PC-9 (cell line): ENCODE results near the gene CNIH3. TPM values are rescaled to one million over a fixed set of nuclear protein-coding genes. Genes with fewer than 3 reads are reported as not detected.

Source experiments
- BruUV-seq: library from RNA; stranded (reverse); fragments of 400-500 nt; replicated peaks from 2 replicates; lab custom pipeline; 2021; lab: Mats Ljungman, UMichigan
- CTCF ChIA-PET: fragments of 300-600 bp; sonication (Branson Sonifier 250); formaldehyde crosslinking; loops from one replicate; lab custom pipeline; 2022; ENCODE audit warnings: antibody characterized with exemption; lab: Charles Lee
- POLR2A ChIA-PET: fragments of 300-600 bp; sonication (Branson Sonifier 250); formaldehyde crosslinking; loops from one replicate; lab custom pipeline; 2022; ENCODE audit warnings: antibody characterized with exemption; ENCODE audit not compliant: unreplicated experiment; lab: Charles Lee
- DNase-seq, 2 experiments: peaks; one replicate each; pipeline versions ENCODE4 v3.0.0 to v3.0.0-alpha.2; 2015 to 2022; ENCODE audit warnings: mixed read lengths in 1 of 2
- H2AFZ ChIP-seq: fragments of 200-600 bp; sonication (generic); 2 replicates; pipeline ENCODE4 v1.8.1; 2017; ENCODE audit warnings: antibody characterized with exemption
- H3F3A ChIP-seq: fragments of 200-600 bp; sonication (generic); 2 replicates; pipeline ENCODE4 v1.8.1; 2017; ENCODE audit warnings: antibody characterized with exemption, mild to moderate bottlenecking, low read depth; ENCODE audit not compliant: insufficient read depth
- H3K27ac ChIP-seq: fragments of 200-600 bp; sonication (generic); 2 replicates; pipeline ENCODE4 v1.6.1; 2016; ENCODE audit warnings: mixed run types
- H3K27me3 ChIP-seq: fragments of 200-600 bp; sonication (generic); 2 replicates; pipeline ENCODE4 v1.6.1; 2016; ENCODE audit warnings: low read depth, mixed run types; ENCODE audit not compliant: insufficient read depth
- H3K36me3 ChIP-seq: fragments of 200-600 bp; sonication (generic); 2 replicates; pipeline ENCODE4 v1.6.1; 2016; ENCODE audit warnings: low read depth, mixed run types
- H3K4me1 ChIP-seq: fragments of 200-600 bp; sonication (generic); replicated peaks from 2 replicates; pipeline ENCODE4 v1.6.1; 2016; ENCODE audit warnings: mixed run types; ENCODE audit not compliant: insufficient read depth
- H3K4me2 ChIP-seq: fragments of 200-600 bp; sonication (generic); 2 replicates; pipeline ENCODE4 v1.6.1; 2017; ENCODE audit warnings: mixed run types
- H3K4me3 ChIP-seq: fragments of 200-600 bp; sonication (generic); 2 replicates; pipeline ENCODE4 v1.6.1; 2016; ENCODE audit warnings: mixed run types
- H3K79me2 ChIP-seq: fragments of 200-600 bp; sonication (generic); 2 replicates; pipeline ENCODE4 v1.6.1; 2017; ENCODE audit warnings: low read depth, mixed run types
- H3K9me2 ChIP-seq: fragments of 200-600 bp; sonication (generic); 2 replicates; pipeline ENCODE4 v1.8.1; 2017; ENCODE audit warnings: mild to moderate bottlenecking; ENCODE audit not compliant: insufficient read depth
- H3K9me3 ChIP-seq: fragments of 200-600 bp; sonication (generic); 2 replicates; pipeline ENCODE4 v1.8.1; 2016; ENCODE audit warnings: low read depth; ENCODE audit not compliant: insufficient read depth
- H4K20me1 ChIP-seq: fragments of 200-600 bp; sonication (generic); 2 replicates; pipeline ENCODE4 v1.8.1; 2017; ENCODE audit not compliant: insufficient read depth
- EZH2 ChIP-seq: fragments of 200-600 bp; sonication (generic); IDR thresholded peaks from 2 replicates; pipeline ENCODE4 v1.8.0; 2017; ENCODE audit warnings: antibody characterized with exemption, low read depth
- intact Hi-C: fragments of 100-400 bp; cut with micrococcal nuclease; formaldehyde crosslinking; loops from one replicate; pipeline ENCODE4 v1.10.0; 2022; ENCODE audit not compliant: unreplicated experiment
- total RNA-seq: library from RNA; stranded (reverse); gene quantifications from 2 replicates; pipeline ENCODE4 v1.2.3, GENCODE V29; 2021
- TF ChIP-seq, protein P1 (sequence below): fragments of 200-600 bp; sonication (generic); conservative IDR thresholded peaks from 2 replicates; pipeline ENCODE4 v1.6.1; 2017; ENCODE audit warnings: mixed run types, antibody characterized with exemption, mild to moderate bottlenecking, moderate library complexity

The CNIH3 gene
- total RNA-seq, 1 experiment from 2014 or later, result 8.4 TPM

DNA sequence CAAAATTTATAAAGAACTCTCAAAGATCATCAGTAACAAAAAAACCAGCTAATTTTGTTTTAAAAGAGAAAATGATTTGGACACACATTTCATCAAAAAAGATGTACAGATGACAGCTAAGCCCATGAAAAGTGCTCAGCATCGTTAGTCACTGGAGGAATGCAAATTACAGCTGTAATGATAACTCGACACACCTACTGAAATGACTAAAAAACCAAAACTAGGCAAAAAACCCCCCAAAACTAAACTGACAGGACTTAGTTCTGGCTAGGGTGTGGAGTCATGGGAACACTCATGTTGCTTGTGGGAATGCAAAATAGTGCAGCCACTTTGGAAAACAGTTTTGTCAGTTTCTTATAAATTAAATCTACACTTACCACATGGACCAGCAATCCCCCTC lies 59.5 kb downstream of the CNIH3 start:
- no peaks in the 10 kb centered on the region for H3K36me3 ChIP-seq
- no peak overlapping the region for H3K27ac ChIP-seq
- H3K4me1 ChIP-seq, result no peaks in the 10 kb centered on the region
- H2AFZ ChIP-seq, result no peak overlapping the region
- no peaks in the 10 kb centered on the region for H3K9me3 ChIP-seq
- no TSS peak for BruUV-seq
- no peak for DNase-seq
- ChIA-PET POLR2A (no interaction called here), CTCF (no interaction called here)
- no peaks in the 10 kb centered on the region for H3F3A ChIP-seq
- H3K79me2 ChIP-seq, result no peaks in the 10 kb centered on the region
- TF ChIP-seq, protein P1, sequence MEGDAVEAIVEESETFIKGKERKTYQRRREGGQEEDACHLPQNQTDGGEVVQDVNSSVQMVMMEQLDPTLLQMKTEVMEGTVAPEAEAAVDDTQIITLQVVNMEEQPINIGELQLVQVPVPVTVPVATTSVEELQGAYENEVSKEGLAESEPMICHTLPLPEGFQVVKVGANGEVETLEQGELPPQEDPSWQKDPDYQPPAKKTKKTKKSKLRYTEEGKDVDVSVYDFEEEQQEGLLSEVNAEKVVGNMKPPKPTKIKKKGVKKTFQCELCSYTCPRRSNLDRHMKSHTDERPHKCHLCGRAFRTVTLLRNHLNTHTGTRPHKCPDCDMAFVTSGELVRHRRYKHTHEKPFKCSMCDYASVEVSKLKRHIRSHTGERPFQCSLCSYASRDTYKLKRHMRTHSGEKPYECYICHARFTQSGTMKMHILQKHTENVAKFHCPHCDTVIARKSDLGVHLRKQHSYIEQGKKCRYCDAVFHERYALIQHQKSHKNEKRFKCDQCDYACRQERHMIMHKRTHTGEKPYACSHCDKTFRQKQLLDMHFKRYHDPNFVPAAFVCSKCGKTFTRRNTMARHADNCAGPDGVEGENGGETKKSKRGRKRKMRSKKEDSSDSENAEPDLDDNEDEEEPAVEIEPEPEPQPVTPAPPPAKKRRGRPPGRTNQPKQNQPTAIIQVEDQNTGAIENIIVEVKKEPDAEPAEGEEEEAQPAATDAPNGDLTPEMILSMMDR, result no peak
- TF ChIP-seq EZH2, result no peak
- intact Hi-C loops, result no loop called here
- no peak overlapping the region for H3K4me3 ChIP-seq
- H3K4me2 ChIP-seq, result no peak overlapping the region
- no peaks in the 10 kb centered on the region for H3K27me3 ChIP-seq
- H3K9me2 ChIP-seq, result no peaks in the 10 kb centered on the region
- 0 out of 2 replicates have a peak, but pooled peaks cover 3% of the 10 kb centered on the region for H4K20me1 ChIP-seq

DNA sequence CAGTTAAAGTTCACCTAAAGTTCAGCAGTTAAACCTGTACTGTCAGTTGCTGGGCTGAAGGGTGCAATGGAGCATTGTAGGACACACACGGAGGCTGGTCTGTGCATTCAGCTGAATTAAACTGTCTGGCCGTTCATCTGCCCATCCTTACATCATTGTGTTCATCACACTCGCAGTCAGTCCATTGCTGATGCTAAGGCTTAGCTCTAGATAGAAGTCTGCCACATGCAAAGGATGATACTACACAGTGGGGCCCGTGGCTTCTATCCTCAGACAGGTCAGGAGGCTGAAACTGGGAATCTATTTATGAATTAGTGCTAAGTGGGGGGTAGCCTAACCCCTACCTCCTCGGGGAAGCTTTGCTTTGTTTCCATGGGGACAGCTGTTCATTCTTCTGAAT lies 60.4 kb downstream of the CNIH3 start:
- Histone ChIP-seq H3K4me3 (no peak overlapping the region), H3F3A (no peaks in the 10 kb centered on the region), H3K9me3 (no peaks in the 10 kb centered on the region), H3K27me3 (no peaks in the 10 kb centered on the region), H3K27ac (no peak overlapping the region), H3K36me3 (no peaks in the 10 kb centered on the region), H2AFZ (no peak overlapping the region), H3K9me2 (no peaks in the 10 kb centered on the region), H3K4me2 (no peak overlapping the region), H3K79me2 (no peaks in the 10 kb centered on the region), H4K20me1 (0 out of 2 replicates have a peak, but pooled peaks cover 3% of the 10 kb centered on the region), H3K4me1 (no peaks in the 10 kb centered on the region)
- CTCF ChIA-PET, result no interaction called here
- TF ChIP-seq, protein P1, result no peak
- no peak for TF ChIP-seq EZH2
- POLR2A ChIA-PET, result interaction anchor here (0.5 kb wide), 1 partner anchor 717 kb away, joined by 6 read pairs; no protein-coding TSS in a partner anchor
- DNase-seq, result no peak
- BruUV-seq, result no TSS peak
- intact Hi-C loops, result no loop called here

DNA sequence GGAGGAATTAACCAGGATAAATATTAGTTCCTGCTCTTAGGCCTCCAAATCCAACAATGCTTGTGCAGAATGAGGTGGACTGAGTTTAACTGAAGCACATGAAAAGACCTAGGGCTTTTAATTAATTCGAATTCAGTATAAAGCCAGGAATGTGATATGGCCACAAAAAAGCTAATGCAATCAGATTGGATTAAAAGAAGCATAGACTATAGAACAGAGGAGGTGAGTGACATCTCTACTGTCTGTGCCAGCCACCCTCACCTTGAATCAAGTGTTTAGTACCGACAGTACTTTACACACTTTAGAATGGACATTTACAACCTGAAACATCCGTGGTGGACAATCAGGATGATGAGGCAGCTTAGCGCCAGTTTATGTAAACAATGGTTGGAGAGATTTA lies 62.1 kb downstream of the CNIH3 start:
- POLR2A ChIA-PET, result no interaction called here

More for the DNA sequence above, 62.1 kb downstream of the CNIH3 start:
- CTCF ChIA-PET, result no interaction called here
- Histone ChIP-seq H3F3A (no peaks in the 10 kb centered on the region), H3K4me1 (no peaks in the 10 kb centered on the region), H3K9me3 (no peaks in the 10 kb centered on the region), H2AFZ (no peak overlapping the region), H3K27ac (no peak overlapping the region), H3K4me3 (no peak overlapping the region), H4K20me1 (0 out of 2 replicates have a peak, but pooled peaks cover 3% of the 10 kb centered on the region), H3K27me3 (no peaks in the 10 kb centered on the region), H3K36me3 (no peaks in the 10 kb centered on the region), H3K9me2 (no peaks in the 10 kb centered on the region), H3K4me2 (no peak overlapping the region), H3K79me2 (no peaks in the 10 kb centered on the region)
- BruUV-seq, result no TSS peak
- DNase-seq, result no peak
- TF ChIP-seq, protein P1, result no peak
- no peak for TF ChIP-seq EZH2
- intact Hi-C loops, result no loop called here
